AG08395 (cell line): ENCODE data around the gene NPFFR2.
A peak's percentile ranks its signal among the peaks of the same experiment; 100 is the strongest.
"Not testable (repeated sequence)": the region's sequence is repeated elsewhere in the genome, so short reads cannot be mapped to it uniquely, and the experiment has no call there.

Experiments
- DNase-seq: peaks from one replicate; pipeline ENCODE4 v3.0.0; 2012; ENCODE audit warnings: mixed read lengths, low spot score

The NPFFR2 gene

GRCh38 chr4:72031868-72032608 lies at the start of gene NPFFR2:
NPFFR2 (plus strand) TSS chr4:72032000; CDS start chr4:72128592, 96,592 bp downstream.
- DNase-seq, result peak; percentile 9

- DNase-seq, result no peak
Measured at GRCh38 chr4:71992571-71993312, 39.1 kb upstream of the NPFFR2 start.

- no peak for DNase-seq
Measured at GRCh38 chr4:71994559-71994958, 37.2 kb upstream of the NPFFR2 start.

- DNase-seq, result no peak
Measured at GRCh38 chr4:71995297-71995696, 36.5 kb upstream of the NPFFR2 start.

GRCh38 chr4:72006586-72006985 lies 25.2 kb upstream of the NPFFR2 start:
- peak; percentile 41 for DNase-seq

GRCh38 chr4:72011906-72012305 lies 19.9 kb upstream of the NPFFR2 start:
- no peak for DNase-seq

- no peak for DNase-seq
Measured at GRCh38 chr4:72016011-72016410, 15.8 kb upstream of the NPFFR2 start.

- no peak for DNase-seq
Measured at GRCh38 chr4:72019688-72020087, 12.1 kb upstream of the NPFFR2 start.

- no peak for DNase-seq
Measured at GRCh38 chr4:72022553-72022952, 9.2 kb upstream of the NPFFR2 start.

- DNase-seq, result no peak
Measured at GRCh38 chr4:72055566-72055965, 23.8 kb downstream of the NPFFR2 start.

- no peak for DNase-seq
Measured at GRCh38 chr4:72063726-72064125, 31.9 kb downstream of the NPFFR2 start.

- no peak for DNase-seq
Measured at GRCh38 chr4:72067051-72067450, 35.3 kb downstream of the NPFFR2 start.

GRCh38 chr4:72073816-72074215 lies 42.0 kb downstream of the NPFFR2 start:
- DNase-seq, result no peak

GRCh38 chr4:72076562-72076961 lies 44.8 kb downstream of the NPFFR2 start:
- DNase-seq, result no peak

- DNase-seq, result no peak
Measured at GRCh38 chr4:72077346-72077745, 45.5 kb downstream of the NPFFR2 start.

- no peak for DNase-seq
Measured at GRCh38 chr4:72084587-72085011, 52.8 kb downstream of the NPFFR2 start.

GRCh38 chr4:72090606-72091005 lies 58.8 kb downstream of the NPFFR2 start:
- not testable (repeated sequence) for DNase-seq

- DNase-seq, result no peak
Measured at GRCh38 chr4:72094059-72094797, 62.4 kb downstream of the NPFFR2 start.

GRCh38 chr4:72107456-72107855 lies 75.7 kb downstream of the NPFFR2 start:
- no peak for DNase-seq

- DNase-seq, result no peak
Measured at GRCh38 chr4:72109364-72109763, 77.6 kb downstream of the NPFFR2 start.

GRCh38 chr4:72109959-72110497 lies 78.2 kb downstream of the NPFFR2 start:
- DNase-seq, result no peak

GRCh38 chr4:72110886-72111285 lies 79.1 kb downstream of the NPFFR2 start:
- no peak for DNase-seq
